Stimulated activated CD4-positive, alpha-beta T cell treated with anti-CD3 and anti-CD28 coated beads, Interleukin-1b, Interleukin-23, amount 100 ng/mL, for 48 hours (primary cell): ENCODE results near the gene ATP5F1C.
"Not testable (repeated sequence)": the region's sequence is repeated elsewhere in the genome, so short reads cannot be mapped to it uniquely, and the experiment has no call there.

Experiments
- DNase-seq: peaks from one replicate; pipeline ENCODE4 v3.0.0-alpha.2; 2020

Gene ATP5F1C

DNA sequence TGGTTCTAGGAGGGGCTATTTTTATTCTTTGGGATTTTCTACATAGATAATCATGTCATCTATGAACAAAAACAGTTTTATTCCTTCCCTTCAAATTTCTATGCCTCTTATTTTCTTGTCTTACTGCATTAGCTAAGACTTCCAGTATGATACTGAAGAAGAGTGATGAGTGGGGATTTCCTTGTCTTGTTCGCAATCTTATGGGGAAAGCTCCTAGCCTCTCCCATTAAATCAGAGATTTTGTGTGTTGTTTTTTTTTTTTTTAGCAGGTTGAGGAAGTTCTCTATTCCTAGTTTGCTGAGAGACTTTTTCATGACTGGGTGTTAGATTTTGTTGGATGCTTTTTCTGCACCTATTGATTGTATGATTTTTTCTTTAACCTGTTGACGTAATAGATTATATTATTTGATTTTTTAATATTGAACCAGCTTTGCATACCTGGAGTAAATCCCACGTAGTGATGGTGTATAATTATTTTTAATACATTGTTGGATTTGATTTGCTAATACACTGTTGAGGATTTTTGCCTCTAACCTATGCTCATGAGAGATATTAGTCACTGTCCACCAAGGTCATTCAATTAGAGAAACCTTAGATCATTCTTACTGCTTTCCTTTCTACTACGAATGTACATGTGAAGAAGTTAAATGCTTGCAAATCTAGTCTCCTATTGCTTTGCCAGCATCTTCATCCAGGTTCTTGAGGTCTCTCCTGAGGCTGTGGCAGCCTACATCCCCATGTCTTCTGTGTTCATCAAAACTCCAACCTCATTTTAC, 6.5 kb downstream of the ATP5F1C start:
- no peak for DNase-seq

DNA sequence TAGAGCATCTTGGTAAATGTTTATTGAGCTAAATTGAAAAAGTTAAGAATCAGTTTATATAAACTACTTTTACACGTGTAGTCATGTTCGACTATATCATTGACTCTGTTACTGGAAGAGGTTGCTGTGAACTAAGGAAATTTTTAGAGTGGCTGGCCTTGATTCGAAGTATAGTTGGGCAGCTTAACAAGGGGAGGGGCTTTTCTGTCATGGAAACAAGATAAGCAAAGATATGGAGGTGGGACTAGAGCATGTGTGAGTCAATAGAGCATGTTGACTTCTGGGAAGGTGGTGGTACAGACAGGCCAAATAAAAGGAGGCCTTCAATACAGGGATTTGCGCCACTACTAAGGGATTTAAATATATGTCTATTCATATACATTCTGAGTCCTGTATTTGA, 7.6 kb downstream of the ATP5F1C start:
- no peak for DNase-seq

DNA sequence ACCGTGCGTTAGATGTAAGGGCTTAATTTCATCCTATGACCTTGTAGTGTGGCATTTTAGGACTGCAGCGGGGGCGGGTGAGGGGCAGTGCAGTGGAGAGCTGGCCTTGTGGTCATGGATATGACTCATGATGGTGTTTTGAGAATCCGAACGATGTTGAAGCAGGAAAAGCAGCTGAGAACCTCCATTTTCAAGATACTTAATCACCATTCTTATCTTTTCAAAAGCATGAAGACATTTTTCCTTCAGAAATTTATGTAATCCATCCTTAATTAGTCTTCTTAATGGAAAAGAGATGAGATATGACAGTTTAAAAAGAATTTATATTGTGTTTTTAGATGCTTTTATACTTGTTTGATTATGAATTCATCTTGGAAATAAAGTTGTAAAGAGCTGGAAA, 9.6 kb downstream of the ATP5F1C start:
- DNase-seq = no peak

DNA sequence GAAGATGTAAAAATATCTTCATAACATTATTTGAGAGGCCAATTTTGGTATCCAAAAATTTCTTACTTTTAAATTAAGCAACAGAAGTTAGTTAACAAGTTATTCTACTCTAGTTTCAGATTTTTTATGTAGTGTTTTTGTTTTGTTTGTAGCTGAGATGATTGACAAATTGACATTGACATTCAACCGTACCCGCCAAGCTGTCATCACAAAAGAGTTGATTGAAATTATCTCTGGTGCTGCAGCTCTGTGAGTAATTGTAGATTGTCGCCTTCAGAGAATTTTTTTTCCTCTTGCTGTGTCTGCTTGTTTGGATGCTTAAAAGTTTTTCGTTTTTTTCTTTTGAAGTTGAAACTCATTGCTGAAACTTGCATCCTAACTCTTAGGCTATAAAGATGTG, 14.6 kb downstream of the ATP5F1C start:
- DNase-seq = no peak

DNA sequence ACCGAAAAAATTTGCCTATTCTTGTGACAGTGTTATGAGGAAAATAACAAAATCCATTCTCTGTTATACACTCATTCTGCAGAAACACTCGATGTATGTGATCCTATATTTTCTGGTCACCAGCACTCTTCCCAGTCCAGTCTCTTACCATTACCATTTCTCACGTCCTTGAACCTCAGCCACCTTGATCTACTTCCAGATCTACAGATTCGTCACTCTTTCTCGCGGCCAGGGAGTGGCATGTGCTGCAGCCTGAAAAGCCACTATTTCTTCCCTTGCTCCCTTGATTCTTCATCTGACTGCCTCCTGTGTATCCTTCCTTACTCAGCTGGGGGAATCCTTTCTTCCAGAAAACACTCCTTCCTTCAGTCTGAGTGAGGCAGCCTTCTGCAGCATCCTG, 16.2 kb downstream of the ATP5F1C start:
- no peak for DNase-seq

DNA sequence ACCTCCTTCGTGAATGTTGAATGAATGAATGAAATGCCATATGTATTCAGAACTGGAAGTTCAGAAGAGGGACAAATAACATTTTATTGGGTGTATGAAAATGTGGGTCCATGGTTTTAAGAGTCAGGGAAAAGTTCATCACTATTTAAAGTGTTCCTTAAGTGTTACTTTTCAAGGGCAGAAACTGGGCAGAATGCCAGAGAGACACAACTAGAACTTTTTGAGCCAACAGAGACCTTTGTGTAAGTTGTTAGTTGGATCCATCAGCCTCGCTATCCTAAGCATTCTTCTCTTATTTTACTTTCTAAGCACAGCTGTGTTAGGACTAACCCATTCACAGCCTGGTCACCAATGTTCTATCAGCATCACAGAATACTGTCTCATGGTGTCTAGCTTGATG, 16.8 kb downstream of the ATP5F1C start:
- no peak for DNase-seq

DNA sequence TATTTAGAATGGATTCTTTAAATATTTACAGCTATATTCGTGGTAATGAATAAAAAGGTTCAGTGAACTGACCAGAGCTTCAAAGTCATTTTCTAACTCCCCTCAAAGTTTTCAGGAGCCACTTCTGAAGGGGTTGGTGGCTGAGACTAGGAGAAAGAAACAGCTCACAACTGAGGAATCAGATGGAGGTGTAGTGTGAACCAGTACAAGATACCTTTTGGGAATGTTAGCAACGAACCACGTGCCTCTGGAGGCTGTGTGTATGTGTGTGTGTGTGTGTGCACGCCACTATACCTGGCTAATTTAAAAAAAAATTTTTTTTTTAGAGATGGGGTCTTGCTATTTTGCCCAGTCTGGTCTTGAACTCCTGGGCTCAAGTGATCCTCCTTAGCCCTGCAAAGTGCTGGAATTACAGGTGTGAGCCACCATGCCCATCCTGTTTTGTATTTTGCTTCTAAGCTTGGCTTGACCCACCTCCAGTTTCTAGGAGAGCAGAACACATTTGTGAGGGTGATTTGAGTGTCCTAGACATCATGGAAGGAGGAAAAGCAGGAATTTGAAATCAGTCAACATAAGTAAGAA, 20.8 kb downstream of the ATP5F1C start:
- DNase-seq = no peak

DNA sequence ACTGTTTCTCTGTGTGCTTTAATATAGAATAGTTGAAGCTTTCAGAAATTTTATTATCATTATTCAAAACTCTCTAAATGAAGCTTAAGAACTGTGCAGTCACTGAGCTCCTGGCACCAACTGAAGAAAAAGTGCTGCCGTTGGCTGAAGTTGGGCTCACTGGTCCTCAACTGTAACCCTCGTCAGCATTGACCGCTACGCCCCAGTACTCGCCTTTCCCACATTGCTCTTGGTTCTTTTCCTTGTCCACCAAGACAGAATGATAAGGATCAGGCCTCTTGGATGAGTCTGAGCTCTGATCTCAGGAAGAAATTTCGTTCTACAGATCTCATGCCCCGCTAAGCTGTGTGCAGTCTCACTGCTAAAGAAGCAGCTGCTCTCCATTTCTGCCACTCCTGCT, 22.5 kb downstream of the ATP5F1C start:
- DNase-seq = no peak

DNA sequence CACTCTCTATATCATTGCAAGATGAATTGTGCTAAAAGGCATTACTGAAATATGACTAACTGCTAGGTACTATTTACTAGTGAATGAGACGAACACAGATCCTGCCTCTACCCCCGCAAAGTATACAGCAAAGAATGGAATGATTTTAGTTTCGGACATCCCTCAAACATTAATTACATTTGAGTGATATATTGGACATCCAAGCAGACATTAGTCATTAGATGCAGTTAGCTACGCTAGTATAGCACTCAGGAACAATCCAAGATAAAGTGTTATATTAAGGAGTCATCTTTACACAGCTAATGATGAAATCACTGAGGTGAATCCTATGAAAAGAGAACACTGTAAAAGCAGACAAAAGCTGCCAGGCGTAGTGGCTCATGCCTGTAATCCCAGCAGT, 23.0 kb downstream of the ATP5F1C start:
- no peak for DNase-seq

DNA sequence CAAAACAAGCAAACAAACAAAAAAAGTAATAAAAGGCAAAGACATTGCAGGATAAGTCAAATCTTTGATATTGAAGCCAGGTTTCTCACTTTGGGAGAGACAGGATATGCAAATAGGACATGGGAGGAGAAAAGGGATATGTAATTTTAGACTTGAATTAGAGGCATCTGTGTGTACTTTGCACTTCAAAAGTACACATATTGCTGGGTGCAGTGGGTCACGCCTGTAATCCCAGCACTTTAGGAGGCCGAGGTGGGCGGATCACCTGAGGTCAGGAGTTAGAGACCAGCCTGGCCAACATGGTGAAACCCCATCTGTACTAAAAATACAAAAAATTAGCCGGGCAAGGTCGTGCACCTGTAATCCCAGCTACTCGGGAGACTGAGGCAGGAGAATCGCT, 23.8 kb downstream of the ATP5F1C start:
- not testable (repeated sequence) for DNase-seq

DNA sequence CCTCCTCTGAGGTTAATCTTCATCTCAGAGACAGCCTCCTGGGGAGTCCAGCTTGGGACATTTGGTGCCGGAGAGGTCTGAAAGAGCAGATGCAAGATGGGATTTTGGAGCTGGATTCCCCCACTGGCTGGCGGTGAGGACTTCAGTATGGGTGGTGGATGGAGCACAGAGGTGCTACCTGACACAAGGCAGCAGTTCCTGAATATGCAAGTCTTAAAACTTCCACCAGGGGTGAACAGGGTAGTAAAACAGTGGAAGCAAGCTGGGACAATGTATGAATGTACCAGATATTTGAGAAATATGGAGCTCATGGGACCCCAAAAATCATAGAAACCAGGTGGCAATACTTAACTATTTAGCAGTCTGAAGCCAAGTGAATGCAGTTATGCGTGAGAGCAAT, 25.5 kb downstream of the ATP5F1C start:
- no peak for DNase-seq

DNA sequence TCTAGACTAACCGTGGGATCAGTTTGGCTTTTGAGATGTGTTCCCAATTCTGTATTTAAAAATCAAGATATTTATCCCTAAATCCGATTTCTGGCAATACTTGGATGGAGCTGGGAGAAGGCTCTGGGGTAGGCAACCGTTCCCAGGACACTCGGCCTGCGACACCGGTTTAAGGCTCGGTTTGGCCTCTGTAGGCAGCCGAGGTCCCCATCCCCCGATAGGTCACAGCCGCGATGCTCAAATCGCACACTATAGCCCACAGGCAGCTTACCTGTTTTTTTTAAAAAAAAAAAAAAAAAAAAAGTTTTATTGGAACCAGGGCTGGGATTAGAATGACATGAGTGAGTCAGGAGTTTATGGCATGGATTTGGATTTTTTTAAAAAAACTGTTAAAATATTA, 29.6 kb downstream of the ATP5F1C start:
- DNase-seq = no peak

DNA sequence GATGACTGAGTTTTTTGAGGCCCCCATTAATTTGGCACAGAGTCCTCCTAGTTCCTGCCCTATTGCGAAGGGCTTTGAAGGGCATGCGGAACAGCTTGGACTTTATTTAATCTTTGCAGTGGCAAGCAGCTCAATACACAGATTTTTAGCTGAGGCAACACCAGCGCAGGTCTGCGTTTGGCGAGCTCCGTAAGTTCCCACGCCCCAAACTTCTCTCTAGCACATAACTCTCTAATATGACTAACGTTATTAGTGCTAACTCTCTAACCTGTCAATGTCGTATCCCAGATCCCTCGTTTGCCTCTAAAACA, 30.0 kb downstream of the ATP5F1C start:
- no peak for DNase-seq

DNA sequence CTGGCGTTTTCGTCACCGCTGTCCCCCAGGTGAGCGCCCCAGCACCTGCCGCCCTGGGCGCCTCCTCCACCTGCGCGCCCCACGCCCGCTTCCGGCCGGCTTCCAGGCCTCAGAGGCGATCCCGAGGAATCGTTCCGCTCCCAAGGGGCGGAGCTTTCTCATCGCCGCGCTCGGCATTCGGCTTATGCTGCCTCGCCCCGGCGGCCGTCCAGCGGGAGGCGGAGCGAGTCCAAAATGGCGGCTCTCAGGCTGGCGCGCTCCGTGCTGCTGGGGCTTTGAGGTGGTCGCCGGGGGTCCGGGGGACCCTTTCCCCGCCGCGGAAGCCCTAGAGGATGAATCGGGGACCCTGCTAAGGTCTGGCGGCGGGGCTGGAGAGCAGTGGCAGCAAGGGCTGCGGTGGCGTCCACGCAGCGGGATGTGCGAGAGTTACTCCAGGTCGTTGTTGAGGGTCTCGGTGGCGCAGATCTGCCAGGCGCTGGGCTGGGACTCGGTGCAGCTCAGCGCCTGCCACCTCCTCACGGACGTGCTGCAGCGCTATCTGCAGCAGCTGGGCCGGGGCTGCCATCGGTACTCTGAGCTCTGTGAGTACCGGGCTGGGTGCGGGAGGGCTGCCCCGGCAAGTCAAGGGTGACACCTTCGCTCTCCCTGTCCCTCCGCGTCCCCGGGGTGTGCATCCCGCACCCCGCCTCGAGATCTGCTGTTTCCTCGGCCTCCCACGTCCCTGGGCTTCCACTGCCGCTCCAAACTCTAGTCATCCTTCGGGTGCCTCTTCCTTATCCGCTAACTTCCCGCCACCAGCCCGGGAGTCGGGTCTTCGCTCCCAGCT, 30.5 kb downstream of the ATP5F1C start, which contains the start of gene TAF3:
Gene TAF3 (plus strand): TSS at position 211 of the 826 bp plus-strand sequence. CDS start 205 bp downstream, at position 416.
- DNase-seq = peak; percentile 92

DNA sequence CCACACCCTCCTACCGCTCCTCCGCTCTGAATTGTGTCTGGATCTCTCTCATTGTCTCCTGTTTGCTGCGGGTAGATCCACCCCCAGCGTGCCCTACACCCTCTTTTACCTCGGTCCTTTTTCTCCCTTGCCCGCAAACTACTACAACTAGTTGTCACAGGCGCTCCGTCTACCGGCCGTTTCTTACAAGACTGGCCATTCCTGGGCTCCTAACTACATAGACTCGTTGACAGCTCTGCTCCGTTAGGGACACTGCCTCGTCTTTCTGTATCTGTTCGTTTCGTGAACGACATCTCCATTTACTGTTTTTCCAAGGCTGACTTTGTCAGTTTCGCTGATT, 31.1 kb downstream of the ATP5F1C start:
- DNase-seq = peak; percentile 17

DNA sequence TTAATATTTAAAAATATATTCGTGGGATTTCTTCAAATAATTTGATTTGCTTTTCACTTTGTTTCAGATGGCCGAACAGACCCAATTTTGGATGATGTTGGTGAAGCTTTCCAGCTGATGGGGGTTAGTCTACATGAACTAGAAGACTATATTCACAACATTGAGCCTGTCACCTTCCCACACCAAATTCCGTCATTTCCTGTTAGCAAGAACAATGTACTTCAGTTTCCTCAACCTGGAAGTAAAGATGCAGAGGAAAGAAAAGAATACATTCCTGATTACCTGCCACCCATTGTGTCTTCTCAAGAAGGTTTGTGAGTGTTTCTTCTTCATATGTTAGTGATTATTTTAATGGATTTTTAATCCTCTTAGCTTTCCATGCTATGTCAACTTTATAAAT, 36.3 kb downstream of the ATP5F1C start:
- DNase-seq = no peak

DNA sequence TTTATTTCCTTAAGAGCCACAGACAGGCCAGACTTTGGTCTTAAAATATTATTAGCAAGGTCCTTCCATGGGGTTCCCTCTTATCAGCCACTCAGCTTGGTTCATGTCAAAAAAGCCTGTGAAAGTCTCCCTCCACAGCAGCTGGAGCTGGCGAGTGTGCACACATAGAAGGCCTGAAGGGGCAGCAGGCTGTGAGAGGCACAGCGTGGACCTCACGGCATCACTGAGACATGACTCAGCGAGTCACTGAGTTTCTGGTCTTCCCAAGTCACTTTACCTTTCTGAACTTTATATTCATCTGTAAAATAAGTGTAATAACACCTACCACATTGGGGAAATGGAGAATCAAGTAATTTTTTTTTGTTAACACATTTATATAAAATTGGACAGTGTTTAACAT, 39.0 kb downstream of the ATP5F1C start:
- DNase-seq = peak; percentile 9

DNA sequence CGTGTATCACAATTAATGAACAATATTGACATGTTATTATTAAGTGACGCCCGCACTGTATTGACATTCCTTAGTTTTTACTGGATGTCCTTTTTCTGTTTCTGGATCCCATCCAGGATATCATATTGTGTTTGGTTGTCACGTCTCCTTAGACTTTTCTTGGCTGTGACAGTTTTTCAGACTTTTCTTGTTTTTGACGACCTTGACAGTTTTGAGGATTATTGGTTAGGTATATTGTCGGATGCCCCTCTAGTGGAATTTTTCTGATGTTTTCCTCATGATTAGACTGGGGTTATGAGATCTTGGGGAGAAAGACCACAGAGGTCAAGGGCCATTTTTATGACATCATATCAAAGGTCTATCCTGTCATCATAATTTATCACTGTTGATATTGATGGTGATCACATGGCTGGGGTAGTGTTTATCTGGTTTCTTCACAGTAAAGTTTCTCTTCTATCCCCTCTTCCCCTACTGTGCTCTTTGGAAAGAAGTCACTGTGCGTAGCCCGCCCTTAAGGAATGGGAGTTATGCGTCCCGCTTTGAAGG, 41.4 kb downstream of the ATP5F1C start:
- no peak for DNase-seq

DNA sequence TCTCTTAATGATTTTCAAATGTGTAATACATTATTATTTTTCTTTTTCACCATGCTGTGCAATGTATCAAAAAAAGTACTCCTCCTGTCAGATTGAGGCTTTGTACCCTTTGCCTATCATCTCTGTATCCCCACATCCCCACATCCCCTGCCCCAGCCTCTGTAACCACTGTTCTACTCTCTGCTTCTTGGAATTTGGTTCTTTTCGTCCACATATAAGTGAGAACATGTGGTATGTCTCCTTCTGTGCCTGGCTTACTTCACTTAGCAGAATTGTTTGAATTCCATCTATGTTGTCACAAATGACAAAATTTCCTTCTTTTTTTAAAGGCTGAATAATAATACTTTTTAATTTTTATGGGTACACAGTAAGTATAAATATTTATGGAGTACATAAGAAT, 44.1 kb downstream of the ATP5F1C start:
- DNase-seq = no peak

DNA sequence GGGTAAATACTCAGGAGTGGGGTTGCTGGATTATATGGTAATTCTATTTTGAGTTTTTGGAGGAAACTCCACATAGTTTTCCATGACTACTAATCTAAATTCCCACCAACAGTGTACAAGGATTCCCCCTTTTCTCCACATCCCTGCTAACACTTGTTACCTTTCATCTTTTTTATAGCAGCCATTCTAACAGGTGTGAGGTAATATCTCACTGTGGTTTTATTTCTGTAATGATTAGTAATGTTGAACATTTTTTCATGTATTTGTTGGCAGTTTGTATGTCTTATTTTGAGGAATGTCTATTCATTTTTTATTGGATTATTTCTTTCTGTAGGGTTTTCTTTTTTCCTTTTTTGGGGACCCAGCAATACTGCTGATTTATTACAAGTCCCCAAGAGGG, 45.2 kb downstream of the ATP5F1C start:
- DNase-seq = no peak

DNA sequence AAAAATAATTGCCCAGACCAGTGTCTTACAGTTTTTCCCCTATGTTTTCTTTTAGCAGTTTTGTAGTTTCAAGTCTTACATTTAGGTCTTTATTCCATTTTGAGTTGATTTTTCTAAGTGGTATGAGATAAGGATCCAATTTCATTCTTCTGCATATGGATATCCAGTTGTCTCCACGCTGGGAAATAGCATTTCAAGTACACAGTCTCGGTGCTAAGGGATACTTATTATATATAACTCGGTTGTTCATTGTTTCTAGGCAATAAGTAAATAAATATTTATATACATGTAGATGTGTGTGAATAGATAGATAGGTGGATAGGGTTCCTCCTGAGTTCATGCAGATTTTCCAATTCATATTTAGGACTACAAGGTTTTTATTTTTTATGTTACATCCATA, 46.3 kb downstream of the ATP5F1C start:
- DNase-seq = no peak

DNA sequence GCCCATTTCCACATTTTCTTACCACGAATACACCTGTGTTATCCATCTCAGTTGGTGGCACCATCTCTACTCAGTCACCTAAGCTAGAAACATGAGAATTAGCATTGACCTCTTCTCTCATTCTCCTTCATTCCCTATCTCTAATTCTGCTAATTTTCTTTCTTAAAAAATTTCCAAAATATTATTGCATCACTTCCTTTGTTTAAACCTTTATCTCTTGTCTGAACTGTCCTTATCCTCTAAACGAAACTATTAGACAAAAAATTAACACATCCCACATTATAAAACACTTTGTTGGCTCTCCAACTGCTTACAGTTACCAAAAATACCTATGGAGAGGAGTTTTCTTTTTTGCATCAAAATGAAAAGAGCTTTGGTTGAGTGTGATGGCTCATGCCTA, 48.6 kb downstream of the ATP5F1C start:
- DNase-seq = no peak

DNA sequence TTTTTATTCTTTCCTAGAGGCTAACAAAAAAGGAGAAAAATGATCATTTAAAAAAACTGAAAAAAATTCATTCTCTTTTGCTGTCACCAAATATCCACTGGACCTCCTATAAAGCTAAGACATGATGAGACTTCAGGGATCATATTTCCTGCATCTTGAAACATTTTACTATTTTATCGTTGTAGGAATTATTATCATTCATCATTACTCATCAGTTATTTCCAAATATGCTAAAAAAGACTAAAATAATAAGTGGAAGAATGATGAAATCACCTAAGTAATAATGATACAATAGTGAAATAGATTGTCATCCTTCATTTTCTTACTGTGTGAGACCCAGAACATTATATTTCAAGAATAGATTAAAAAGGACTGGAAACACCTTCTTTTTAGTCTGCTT, 58.6 kb downstream of the ATP5F1C start:
- DNase-seq = no peak

DNA sequence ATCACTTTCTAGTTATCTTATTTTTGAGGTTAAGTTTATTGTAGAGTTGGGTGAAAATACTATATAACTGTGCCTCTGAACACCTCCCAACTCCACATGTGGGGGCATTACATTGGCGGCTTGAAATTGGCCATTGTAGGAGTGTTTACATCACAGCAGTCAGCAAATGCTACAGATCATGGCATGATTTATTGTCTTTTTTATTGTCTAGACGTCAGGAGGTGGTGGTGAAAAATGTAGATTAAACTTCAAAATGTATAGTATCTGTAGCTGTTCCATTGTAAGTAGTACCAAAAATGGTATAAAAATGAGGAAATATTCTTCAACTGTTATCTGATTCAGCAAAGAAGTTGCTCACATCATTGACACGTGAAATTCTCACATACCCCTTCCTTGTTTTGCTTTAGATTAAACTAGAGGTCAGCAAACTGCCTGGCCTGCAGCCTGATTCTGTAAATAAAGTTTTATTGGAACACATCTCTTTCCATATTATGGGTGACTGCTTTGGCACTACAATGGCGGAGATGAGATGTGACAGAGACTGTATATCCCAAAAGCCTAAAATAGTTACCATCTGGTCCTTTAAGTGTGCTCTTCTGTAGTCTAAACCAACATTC, 65.4 kb downstream of the ATP5F1C start:
- DNase-seq = no peak
